GM12878 (cell line): ENCODE results near the gene DPP9. TPM values are rescaled to one million over a fixed set of nuclear protein-coding genes. Genes with fewer than 3 reads are reported as not detected.

Source experiments
- ASH2L ChIP-seq: fragments of 300-600, 200-600 bp; sonication (generic); IDR thresholded peaks from 2 replicates; pipeline ENCODE4 v1.6.1; 2017; ENCODE audit warnings: low read depth, mild to moderate bottlenecking, borderline replicate concordance
- BHLHE40 ChIP-seq, 2 experiments: fragments of 450-650 bp in 1 of 2; IDR thresholded peaks; 2 replicates each; pipeline ENCODE4 v1.6.1; 2011 to 2017; ENCODE audit warnings: low read depth in 2 of 2, borderline replicate concordance in 1 of 2, improper control_type of control experiment in 1 of 2, low read length in 1 of 2, mild to moderate bottlenecking in 1 of 2
- BRCA1 ChIP-seq: IDR thresholded peaks from 2 replicates; pipeline ENCODE4 v1.6.1; 2011; ENCODE audit warnings: low read depth, low read length, improper control_type of control experiment
- CBX3 ChIP-seq: fragments of 200-600 bp; sonication (generic); IDR thresholded peaks from 2 replicates; pipeline ENCODE4 v1.6.1; 2016; ENCODE audit warnings: low read depth, borderline replicate concordance
- DPF2 ChIP-seq: fragments of 450-650 bp; IDR thresholded peaks from 2 replicates; pipeline ENCODE4 v1.6.1; 2017; ENCODE audit warnings: mild to moderate bottlenecking
- EZH2 ChIP-seq: IDR thresholded peaks from 2 replicates; pipeline ENCODE4 v1.6.1; 2012; ENCODE audit warnings: low read depth, mild to moderate bottlenecking, control low read depth, inconsistent platforms, low read length, borderline replicate concordance; ENCODE audit not compliant: control insufficient read depth
- GATAD2B ChIP-seq: fragments of 450-650 bp; conservative IDR thresholded peaks from 2 replicates; pipeline ENCODE4 v1.6.1; 2017; ENCODE audit warnings: low read depth, mild to moderate bottlenecking, moderate library complexity
- KAT2A ChIP-seq: conservative IDR thresholded peaks from 2 replicates; pipeline ENCODE4 v1.6.1; 2011; ENCODE audit warnings: low read depth, low read length; ENCODE audit not compliant: control insufficient read depth
- MXI1 ChIP-seq: fragments of 150-350 bp; IDR thresholded peaks from 2 replicates; pipeline ENCODE4 v1.6.1; 2011; ENCODE audit warnings: low read depth, mild to moderate bottlenecking, inconsistent platforms, low read length, improper control_type of control experiment
- NFIC ChIP-seq: IDR thresholded peaks from 2 replicates; pipeline ENCODE4 v1.6.1; 2012; ENCODE audit warnings: low read depth, mild to moderate bottlenecking, inconsistent platforms, low read length, moderate library complexity
- NFYB ChIP-seq: IDR thresholded peaks from 2 replicates; pipeline ENCODE4 v1.6.1; 2011; ENCODE audit warnings: low read depth, mild to moderate bottlenecking, low read length, improper control_type of control experiment, moderate library complexity; ENCODE audit not compliant: insufficient read depth
- PAX8 ChIP-seq: fragments of 450-650 bp; IDR thresholded peaks from 2 replicates; pipeline ENCODE4 v1.6.1; 2017; ENCODE audit warnings: mild to moderate bottlenecking, moderate library complexity
- POU2F2 ChIP-seq: IDR thresholded peaks from 3 replicates; pipeline ENCODE4 v1.6.1; 2011; ENCODE audit warnings: low read depth, mild to moderate bottlenecking, low read length, borderline replicate concordance
- RAD51 ChIP-seq: fragments of 450-650 bp; IDR thresholded peaks from 2 replicates; pipeline ENCODE4 v1.6.1; 2016; ENCODE audit warnings: moderate library complexity, mild to moderate bottlenecking, inconsistent platforms
- SPI1 ChIP-seq: IDR thresholded peaks from 2 replicates; pipeline ENCODE4 v1.6.1; 2011; ENCODE audit warnings: low read depth, mild to moderate bottlenecking, low read length, moderate library complexity, borderline replicate concordance; ENCODE audit not compliant: insufficient read depth
- TAF1 ChIP-seq: IDR thresholded peaks from 2 replicates; pipeline ENCODE4 v1.6.1; 2011; ENCODE audit warnings: mild to moderate bottlenecking, low read depth, low read length, borderline replicate concordance
- TCF7 ChIP-seq: IDR thresholded peaks from 2 replicates; pipeline ENCODE4 v1.6.1; 2014; ENCODE audit warnings: antibody characterized with exemption, borderline replicate concordance
- ZNF687 ChIP-seq: fragments of 450-650 bp; IDR thresholded peaks from 2 replicates; pipeline ENCODE4 v1.6.1; 2017; ENCODE audit warnings: mild to moderate bottlenecking, moderate library complexity
- ZSCAN29 ChIP-seq: fragments of 450-650 bp; IDR thresholded peaks from 2 replicates; pipeline ENCODE4 v1.6.1; 2017; ENCODE audit warnings: mild to moderate bottlenecking, moderate library complexity
- polyA plus RNA-seq, 11 experiments: library from polyadenylated mRNA; depleted of rRNA in 4 of 11; unstranded in 6 of 11; stranded (reverse) in 5 of 11; fragments of >200 nt; fragmentation: Nextera tagmentation in 4 of 11; fragmentation: Illumina TruSeq in 1 of 11; extraction: Ambion mirVana in 4 of 11; extraction: Trizol in 1 of 11; gene quantifications; 1 replicate in 1 of 11; 2 replicates in 10 of 11; pipeline versions ENCODE4 v1.2.1 to v1.2.3, GENCODE V29; 2011 to 2016; ENCODE audit warnings: inconsistent platforms in 2 of 11, missing spikeins in 2 of 11, low read depth in 1 of 11
- total RNA-seq, 4 experiments: library from RNA; depleted of rRNA in 3 of 4; stranded (reverse); fragments of >200 nt in 3 of 4; fragmentation: Illumina TruSeq in 1 of 4; extraction: Trizol in 1 of 4; gene quantifications; 2 replicates each; pipeline versions ENCODE4 v1.2.1 to v1.2.3, GENCODE V29; 2013 to 2021
- TF ChIP-seq, protein P1 (sequence below), 3 experiments: IDR thresholded peaks in 2 of 3; conservative IDR thresholded peaks in 1 of 3; 2 replicates each; pipeline ENCODE4 v1.5.1; 2011; ENCODE audit warnings: low read depth in 3 of 3, low read length in 3 of 3, mild to moderate bottlenecking in 3 of 3, control low read depth in 2 of 3, moderate library complexity in 2 of 3, inconsistent platforms in 1 of 3, mixed read lengths in 1 of 3; ENCODE audit not compliant: control insufficient read depth in 2 of 3, insufficient read depth in 1 of 3; ENCODE audit errors: extremely low read depth in 1 of 3
- TF ChIP-seq, protein P2 (sequence below): IDR thresholded peaks from 2 replicates; pipeline ENCODE4 v1.6.1; 2011; ENCODE audit warnings: low read depth, mild to moderate bottlenecking, low read length, moderate library complexity, borderline replicate concordance; ENCODE audit errors: extremely low read depth

DPP9 gene
- total and polyA plus RNA-seq, 10 of the 15 experiments (the other 5 are each of a cell fraction or from before 2014, with no cell fraction given), result 0.64 to 58.6 (median 27.6) TPM

DNA sequence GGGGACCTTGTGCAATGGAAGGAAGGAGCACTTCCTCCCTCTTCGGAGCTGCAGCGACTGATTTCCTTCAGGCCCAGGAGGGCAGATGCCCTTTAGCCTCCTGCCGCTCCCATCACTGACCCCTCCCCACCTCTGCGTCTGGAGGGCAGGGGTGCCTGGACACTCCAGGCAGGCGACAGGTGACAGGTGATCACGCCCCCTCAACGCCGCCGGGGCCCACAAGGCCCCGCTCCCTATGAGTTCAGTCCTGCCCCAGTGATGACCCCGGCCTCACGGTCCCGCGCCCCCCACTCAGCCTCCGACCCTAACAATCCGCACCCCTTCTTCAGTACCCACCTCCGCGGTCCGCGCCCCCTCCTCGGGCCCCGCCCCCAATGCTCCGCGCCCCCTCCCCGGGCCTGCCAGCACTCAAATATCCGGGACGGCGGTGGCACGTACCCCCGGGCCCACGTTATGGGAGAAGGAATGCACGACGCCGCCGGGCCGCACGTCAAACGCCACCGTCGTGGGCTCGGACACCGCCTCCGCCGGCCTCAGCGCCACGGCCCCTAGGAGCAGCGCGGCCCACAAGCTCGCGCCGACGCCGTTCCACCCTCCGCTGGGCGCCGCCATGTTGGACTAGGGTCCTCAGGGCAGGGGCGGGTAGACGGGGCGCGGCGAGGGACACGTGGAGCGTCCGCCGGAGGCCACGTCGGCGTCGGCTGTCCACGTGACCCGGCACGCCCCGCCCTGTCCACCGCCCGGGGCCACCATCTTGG is 53.7 kb downstream of the DPP9 start, which contains the start of gene MYDGF (continued):
- TF ChIP-seq ZNF687 (peak; percentile 48; the same call in 1 of the 2 replicates), PAX8 (no peak), GATAD2B (no peak), MXI1 (peak; percentile 92), DPF2 (no peak), SPI1 (peak; percentile 68), NFYB (peak; percentile 73; the same call in 1 of the 2 replicates), BRCA1 (no peak), ZSCAN29 (no peak), RAD51 (peak; percentile 89), BHLHE40 (IDR thresholded peaks at IDR 0.05; ENCODE audit: borderline replicate concordance in 1 of 2, low read depth in 2 of 2, low read length in 1 of 2) (peak; percentile 22 to 85; a peak in 2 of 4 replicates), CBX3 (no peak), ASH2L (0 out of 2 replicates have a peak, but pooled peaks have one; percentile 62), POU2F2 (peak; percentile 58; the same call in 1 of the 3 replicates), TCF7 (no peak), NFIC (no peak), TAF1 (peak; percentile 90), EZH2 (no peak), KAT2A (no peak)
- TF ChIP-seq, protein P1, sequence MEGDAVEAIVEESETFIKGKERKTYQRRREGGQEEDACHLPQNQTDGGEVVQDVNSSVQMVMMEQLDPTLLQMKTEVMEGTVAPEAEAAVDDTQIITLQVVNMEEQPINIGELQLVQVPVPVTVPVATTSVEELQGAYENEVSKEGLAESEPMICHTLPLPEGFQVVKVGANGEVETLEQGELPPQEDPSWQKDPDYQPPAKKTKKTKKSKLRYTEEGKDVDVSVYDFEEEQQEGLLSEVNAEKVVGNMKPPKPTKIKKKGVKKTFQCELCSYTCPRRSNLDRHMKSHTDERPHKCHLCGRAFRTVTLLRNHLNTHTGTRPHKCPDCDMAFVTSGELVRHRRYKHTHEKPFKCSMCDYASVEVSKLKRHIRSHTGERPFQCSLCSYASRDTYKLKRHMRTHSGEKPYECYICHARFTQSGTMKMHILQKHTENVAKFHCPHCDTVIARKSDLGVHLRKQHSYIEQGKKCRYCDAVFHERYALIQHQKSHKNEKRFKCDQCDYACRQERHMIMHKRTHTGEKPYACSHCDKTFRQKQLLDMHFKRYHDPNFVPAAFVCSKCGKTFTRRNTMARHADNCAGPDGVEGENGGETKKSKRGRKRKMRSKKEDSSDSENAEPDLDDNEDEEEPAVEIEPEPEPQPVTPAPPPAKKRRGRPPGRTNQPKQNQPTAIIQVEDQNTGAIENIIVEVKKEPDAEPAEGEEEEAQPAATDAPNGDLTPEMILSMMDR (IDR thresholded peaks at IDR 0.05 in 2 of 3, conservative IDR thresholded peaks at IDR 0.05 in 1 of 3; ENCODE audit: control insufficient read depth in 2 of 3, extremely low read depth in 1 of 3, insufficient read depth in 1 of 3, low read depth in 3 of 3, low read length in 3 of 3), result no peak
- TF ChIP-seq, protein P2, sequence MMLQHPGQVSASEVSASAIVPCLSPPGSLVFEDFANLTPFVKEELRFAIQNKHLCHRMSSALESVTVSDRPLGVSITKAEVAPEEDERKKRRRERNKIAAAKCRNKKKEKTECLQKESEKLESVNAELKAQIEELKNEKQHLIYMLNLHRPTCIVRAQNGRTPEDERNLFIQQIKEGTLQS, result peak; percentile 73; the same call in 1 of the 2 replicates
